HG03135 (cell line): ENCODE data around the gene TCF4.

Experiments
- ATAC-seq: cut with Tn5 transposase; IDR thresholded peaks from one replicate; pipeline ENCODE4 v1.9.1; 2021; ENCODE audit warnings: mild to moderate bottlenecking, moderate library complexity; ENCODE audit not compliant: unreplicated experiment

The TCF4 gene

GRCh38 chr18:55398858-55399257, 189.1 kb downstream of the TCF4 start:
- no peak for ATAC-seq

- no peak for ATAC-seq
These were observed 191.0 kb downstream of the TCF4 start for GRCh38 chr18:55396979-55397378.

- no peak for ATAC-seq
These were observed 191.6 kb downstream of the TCF4 start for GRCh38 chr18:55396267-55396905.

- ATAC-seq: no peak
These were observed 192.2 kb downstream of the TCF4 start for GRCh38 chr18:55395799-55396198.

GRCh38 chr18:55390898-55391297, 197.1 kb downstream of the TCF4 start:
- no peak for ATAC-seq

GRCh38 chr18:55387139-55387984, 200.6 kb downstream of the TCF4 start:
- ATAC-seq: no peak

GRCh38 chr18:55386545-55386944, 201.4 kb downstream of the TCF4 start:
- no peak for ATAC-seq

GRCh38 chr18:55385770-55386169, 202.2 kb downstream of the TCF4 start:
- ATAC-seq: no peak

GRCh38 chr18:55384551-55385275, 203.3 kb downstream of the TCF4 start:
- ATAC-seq: no peak

- ATAC-seq: no peak
These were observed 203.9 kb downstream of the TCF4 start for GRCh38 chr18:55384115-55384514.

- no peak for ATAC-seq
These were observed 205.7 kb downstream of the TCF4 start for GRCh38 chr18:55382277-55382805.

- ATAC-seq: no peak
These were observed 206.7 kb downstream of the TCF4 start for GRCh38 chr18:55381277-55381676.

- ATAC-seq: no peak
These were observed 207.4 kb downstream of the TCF4 start for GRCh38 chr18:55380589-55380988.

GRCh38 chr18:55376387-55376786, 211.6 kb downstream of the TCF4 start:
- ATAC-seq: peak; percentile 67

- ATAC-seq: no peak
These were observed 212.1 kb downstream of the TCF4 start for GRCh38 chr18:55375930-55376329.

GRCh38 chr18:55374741-55375140, 213.3 kb downstream of the TCF4 start:
- no peak for ATAC-seq

GRCh38 chr18:55372209-55372608, 215.8 kb downstream of the TCF4 start:
- no peak for ATAC-seq

- ATAC-seq: no peak
These were observed 217.1 kb downstream of the TCF4 start for GRCh38 chr18:55370936-55371335.

- no peak for ATAC-seq
These were observed 218.6 kb downstream of the TCF4 start for GRCh38 chr18:55369346-55369745.

GRCh38 chr18:55365342-55365741, 222.7 kb downstream of the TCF4 start:
- ATAC-seq: no peak

- no peak for ATAC-seq
These were observed 225.7 kb downstream of the TCF4 start for GRCh38 chr18:55362303-55362702.
